ENCODE data around the gene MYO18B.

Gene MYO18B

GRCh38 chr22:25840891-25841290 lies 98.9 kb downstream of the MYO18B start:
- no peak overlapping the region for H3K27ac ChIP-seq (ENCODE audit: low read depth, low read length)
- no peak overlapping the region for H2AFZ ChIP-seq (ENCODE audit: low read depth, low read length, severe bottlenecking)

DNA sequence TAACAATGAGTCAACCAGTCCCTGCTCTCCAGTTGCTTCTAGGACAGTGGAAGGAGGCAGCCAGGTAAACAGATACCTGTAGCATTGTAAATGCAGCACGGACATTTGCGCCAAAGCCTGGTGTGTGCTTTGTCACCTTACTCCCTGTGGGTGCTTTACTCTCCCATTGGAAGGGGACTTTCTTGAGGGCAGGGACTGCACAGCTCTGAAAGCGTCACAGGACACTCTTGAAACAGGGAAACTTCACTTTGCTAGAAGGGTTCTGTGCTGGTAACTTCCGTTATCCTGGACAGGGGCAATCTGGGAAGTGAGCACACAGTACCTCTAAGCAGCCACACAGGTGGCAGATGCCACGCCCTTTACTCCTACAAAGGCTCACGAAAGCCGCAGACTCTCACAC lies 99.8 kb downstream of the MYO18B start:
- no peaks in the 10 kb centered on the region for H3F3A ChIP-seq (ENCODE audit: insufficient read depth)
- no peak overlapping the region for H3K9ac ChIP-seq (ENCODE audit: low read length)
- TF ChIP-seq, protein P1, sequence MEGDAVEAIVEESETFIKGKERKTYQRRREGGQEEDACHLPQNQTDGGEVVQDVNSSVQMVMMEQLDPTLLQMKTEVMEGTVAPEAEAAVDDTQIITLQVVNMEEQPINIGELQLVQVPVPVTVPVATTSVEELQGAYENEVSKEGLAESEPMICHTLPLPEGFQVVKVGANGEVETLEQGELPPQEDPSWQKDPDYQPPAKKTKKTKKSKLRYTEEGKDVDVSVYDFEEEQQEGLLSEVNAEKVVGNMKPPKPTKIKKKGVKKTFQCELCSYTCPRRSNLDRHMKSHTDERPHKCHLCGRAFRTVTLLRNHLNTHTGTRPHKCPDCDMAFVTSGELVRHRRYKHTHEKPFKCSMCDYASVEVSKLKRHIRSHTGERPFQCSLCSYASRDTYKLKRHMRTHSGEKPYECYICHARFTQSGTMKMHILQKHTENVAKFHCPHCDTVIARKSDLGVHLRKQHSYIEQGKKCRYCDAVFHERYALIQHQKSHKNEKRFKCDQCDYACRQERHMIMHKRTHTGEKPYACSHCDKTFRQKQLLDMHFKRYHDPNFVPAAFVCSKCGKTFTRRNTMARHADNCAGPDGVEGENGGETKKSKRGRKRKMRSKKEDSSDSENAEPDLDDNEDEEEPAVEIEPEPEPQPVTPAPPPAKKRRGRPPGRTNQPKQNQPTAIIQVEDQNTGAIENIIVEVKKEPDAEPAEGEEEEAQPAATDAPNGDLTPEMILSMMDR (IDR thresholded peaks at IDR 0.05; ENCODE audit: insufficient read depth, low read length, poor library complexity, severe bottlenecking) = no peak
- no peak for TF ChIP-seq EZH2phosphoT487 (conservative IDR thresholded peaks at IDR 0.05; ENCODE audit: low read length)
- H3K79me2 ChIP-seq (ENCODE audit: insufficient read depth, low read length) = no peaks in the 10 kb centered on the region
- no peaks in the 10 kb centered on the region for H3K9me2 ChIP-seq (replicated peaks; ENCODE audit: insufficient read depth, low read length)
- no peaks in the 10 kb centered on the region for H3K9me3 ChIP-seq (ENCODE audit: insufficient read depth, low read length)
- H3K4me2 ChIP-seq (ENCODE audit: low read depth, low read length, poor library complexity, severe bottlenecking) = no peak overlapping the region
- no peak overlapping the region for H3K4me3 ChIP-seq (ENCODE audit: insufficient read depth, low read length, poor library complexity, severe bottlenecking)
- H4K20me1 ChIP-seq (ENCODE audit: low read depth, low read length) = no peaks in the 10 kb centered on the region
- H3K36me3 ChIP-seq (ENCODE audit: low read length) = no peaks in the 10 kb centered on the region
- H3K27me3 ChIP-seq (ENCODE audit: low read length) = no peaks in the 10 kb centered on the region
- H2AFZ ChIP-seq (ENCODE audit: low read depth, low read length, severe bottlenecking) = no peak overlapping the region
- H3K27ac ChIP-seq (ENCODE audit: low read depth, low read length) = no peak overlapping the region

More at GRCh38 chr22:25840891-25841290, 98.9 kb downstream of the MYO18B start:
- Histone ChIP-seq H3K9me3 (ENCODE audit: insufficient read depth, low read length) (no peaks in the 10 kb centered on the region), H3K36me3 (ENCODE audit: low read length) (no peaks in the 10 kb centered on the region), H3K4me2 (ENCODE audit: low read depth, low read length, poor library complexity, severe bottlenecking) (no peak overlapping the region), H3K79me2 (ENCODE audit: insufficient read depth, low read length) (no peaks in the 10 kb centered on the region), H4K20me1 (ENCODE audit: low read depth, low read length) (no peaks in the 10 kb centered on the region), H3K9me2 (replicated peaks; ENCODE audit: insufficient read depth, low read length) (no peaks in the 10 kb centered on the region), H3K27me3 (ENCODE audit: low read length) (no peaks in the 10 kb centered on the region), H3K4me3 (ENCODE audit: insufficient read depth, low read length, poor library complexity, severe bottlenecking) (no peak overlapping the region), H3K9ac (ENCODE audit: low read length) (no peak overlapping the region), H3F3A (ENCODE audit: insufficient read depth) (no peaks in the 10 kb centered on the region)
- TF ChIP-seq, protein P1 (IDR thresholded peaks at IDR 0.05; ENCODE audit: insufficient read depth, low read length, poor library complexity, severe bottlenecking) = no peak
- TF ChIP-seq EZH2phosphoT487 (conservative IDR thresholded peaks at IDR 0.05; ENCODE audit: low read length) = no peak

DNA sequence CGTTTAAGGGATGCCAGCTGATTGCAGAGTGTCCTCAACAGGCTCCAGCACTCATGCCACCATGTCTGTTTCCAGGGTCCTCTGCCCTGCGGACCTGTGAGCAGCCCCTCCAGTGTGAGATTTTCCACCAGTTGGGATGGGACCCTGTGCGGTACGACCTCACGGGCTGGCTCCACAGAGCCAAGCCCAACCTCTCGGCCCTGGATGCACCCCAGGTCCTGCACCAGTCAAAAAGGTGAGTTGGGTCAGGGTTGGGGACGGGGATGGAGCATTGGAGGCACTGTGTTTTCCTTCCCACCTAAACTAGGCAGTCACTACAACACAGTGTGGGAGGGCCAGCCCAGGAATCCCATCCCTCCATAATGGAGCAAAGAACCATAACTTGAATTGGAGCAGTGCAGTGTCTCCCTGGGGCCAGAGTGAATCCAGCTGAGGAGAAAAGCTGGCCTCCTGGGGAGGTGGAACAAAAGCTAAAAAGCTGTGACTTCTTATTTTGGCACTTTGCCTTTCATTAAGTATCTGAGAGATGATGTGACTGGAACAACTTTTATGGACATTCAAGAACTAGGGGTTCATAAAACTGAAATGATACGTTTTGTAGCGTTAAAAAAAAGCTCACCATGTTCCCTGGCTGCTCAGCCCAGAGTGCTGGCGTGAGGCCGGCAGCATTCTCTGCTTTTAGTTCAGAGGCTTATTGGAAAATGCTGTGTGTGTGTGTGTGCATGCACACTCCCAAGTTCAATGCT lies 101.8 kb downstream of the MYO18B start:
- H3K27ac ChIP-seq (ENCODE audit: low read depth, low read length) = no peak overlapping the region
- H3K36me3 ChIP-seq (ENCODE audit: low read length) = no peaks in the 10 kb centered on the region
- TF ChIP-seq, protein P1 (IDR thresholded peaks at IDR 0.05; ENCODE audit: insufficient read depth, low read length, poor library complexity, severe bottlenecking) = no peak
- TF ChIP-seq EZH2phosphoT487 (conservative IDR thresholded peaks at IDR 0.05; ENCODE audit: low read length) = no peak
- no peaks in the 10 kb centered on the region for H4K20me1 ChIP-seq (ENCODE audit: low read depth, low read length)
- H3K4me2 ChIP-seq (ENCODE audit: low read depth, low read length, poor library complexity, severe bottlenecking) = no peak overlapping the region
- no peak overlapping the region for H3K9ac ChIP-seq (ENCODE audit: low read length)
- H3K27me3 ChIP-seq (ENCODE audit: low read length) = no peaks in the 10 kb centered on the region
- no peaks in the 10 kb centered on the region for H3K9me2 ChIP-seq (replicated peaks; ENCODE audit: insufficient read depth, low read length)
- H3K9me3 ChIP-seq (ENCODE audit: insufficient read depth, low read length) = no peaks in the 10 kb centered on the region
- H3K79me2 ChIP-seq (ENCODE audit: insufficient read depth, low read length) = no peaks in the 10 kb centered on the region
- no peak overlapping the region for H2AFZ ChIP-seq (ENCODE audit: low read depth, low read length, severe bottlenecking)
- H3F3A ChIP-seq (ENCODE audit: insufficient read depth) = no peaks in the 10 kb centered on the region
- H3K4me3 ChIP-seq (ENCODE audit: insufficient read depth, low read length, poor library complexity, severe bottlenecking) = no peak overlapping the region

All from SU-DHL-6 (cell line).